Choroid plexus epithelial cell (primary cell): ENCODE results near the gene MUC6.

ENCODE experiments used
- DNase-seq: peaks from one replicate; pipeline ENCODE4 v3.0.0-alpha.2; 2010; ENCODE audit warnings: low read depth
- H3K4me3 ChIP-seq: 2 replicates; pipeline ENCODE4 v1.5.1; 2011; ENCODE audit warnings: low read depth, mild to moderate bottlenecking, control low read depth, low read length, moderate library complexity
- TF ChIP-seq, protein P1 (sequence below): conservative IDR thresholded peaks from 2 replicates; pipeline ENCODE4 v1.5.1; 2011; ENCODE audit warnings: low read depth, mild to moderate bottlenecking, control low read depth, inconsistent platforms, low read length, moderate library complexity

The MUC6 gene

GRCh38 chr11:1005928-1006327 is 30.6 kb downstream of the MUC6 start:
- TF ChIP-seq, protein P1, sequence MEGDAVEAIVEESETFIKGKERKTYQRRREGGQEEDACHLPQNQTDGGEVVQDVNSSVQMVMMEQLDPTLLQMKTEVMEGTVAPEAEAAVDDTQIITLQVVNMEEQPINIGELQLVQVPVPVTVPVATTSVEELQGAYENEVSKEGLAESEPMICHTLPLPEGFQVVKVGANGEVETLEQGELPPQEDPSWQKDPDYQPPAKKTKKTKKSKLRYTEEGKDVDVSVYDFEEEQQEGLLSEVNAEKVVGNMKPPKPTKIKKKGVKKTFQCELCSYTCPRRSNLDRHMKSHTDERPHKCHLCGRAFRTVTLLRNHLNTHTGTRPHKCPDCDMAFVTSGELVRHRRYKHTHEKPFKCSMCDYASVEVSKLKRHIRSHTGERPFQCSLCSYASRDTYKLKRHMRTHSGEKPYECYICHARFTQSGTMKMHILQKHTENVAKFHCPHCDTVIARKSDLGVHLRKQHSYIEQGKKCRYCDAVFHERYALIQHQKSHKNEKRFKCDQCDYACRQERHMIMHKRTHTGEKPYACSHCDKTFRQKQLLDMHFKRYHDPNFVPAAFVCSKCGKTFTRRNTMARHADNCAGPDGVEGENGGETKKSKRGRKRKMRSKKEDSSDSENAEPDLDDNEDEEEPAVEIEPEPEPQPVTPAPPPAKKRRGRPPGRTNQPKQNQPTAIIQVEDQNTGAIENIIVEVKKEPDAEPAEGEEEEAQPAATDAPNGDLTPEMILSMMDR = no peak
- H3K4me3 ChIP-seq = no peak overlapping the region
- no peak for DNase-seq

DNA sequence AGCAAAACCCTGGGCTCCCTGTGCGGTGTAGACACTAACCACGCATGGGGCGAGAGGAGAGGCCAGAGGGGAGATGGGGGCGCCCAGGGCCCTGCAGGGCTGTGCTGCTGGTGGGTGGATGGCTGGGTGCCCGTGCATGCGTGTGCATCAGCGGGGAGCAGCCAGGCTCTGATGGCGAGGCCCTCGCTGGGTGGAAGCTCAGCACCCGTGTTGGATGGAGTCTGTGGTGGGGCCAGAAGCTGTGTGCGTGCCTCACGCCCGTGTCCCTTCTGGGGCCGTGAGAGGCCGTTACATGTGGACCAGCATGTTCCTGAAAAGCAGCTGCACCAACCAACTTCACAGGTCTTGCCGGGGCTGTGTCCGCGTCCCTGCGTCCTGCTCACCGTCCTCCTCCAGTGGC is 33.4 kb downstream of the MUC6 start:
- no peak for DNase-seq
- TF ChIP-seq, protein P1 = no peak
- no peak overlapping the region for H3K4me3 ChIP-seq

DNA sequence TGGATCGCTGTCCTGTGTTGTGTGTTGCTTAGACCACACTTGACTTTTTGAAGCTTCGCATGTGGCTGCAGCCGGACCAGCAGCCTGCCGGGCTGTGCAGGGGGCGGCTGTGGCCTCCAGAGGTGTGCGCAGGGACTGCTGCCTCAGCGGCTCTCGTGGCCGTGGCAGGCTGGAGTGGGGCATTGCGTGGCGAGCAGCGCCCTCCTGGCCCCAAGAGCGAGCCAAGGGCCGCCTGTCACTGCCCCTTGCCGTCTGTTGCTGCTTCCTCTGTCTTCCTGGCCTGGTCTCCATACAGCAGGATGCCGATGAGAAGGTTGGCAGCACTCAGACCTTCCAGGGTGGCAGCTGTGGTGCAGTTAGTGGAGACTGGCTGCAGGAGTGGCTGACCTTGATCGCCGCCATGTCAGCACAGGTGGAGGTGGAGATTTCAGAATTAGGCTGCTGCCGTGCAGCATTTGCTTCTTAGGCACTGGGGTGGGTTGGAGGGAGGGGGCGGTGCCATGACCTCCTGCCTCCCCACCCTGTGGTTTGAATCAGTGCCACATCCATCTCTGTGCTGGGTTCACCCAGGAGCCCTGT is 34.0 kb downstream of the MUC6 start:
- no peak overlapping the region for H3K4me3 ChIP-seq
- no peak for DNase-seq
- TF ChIP-seq, protein P1 = no peak

- no peak overlapping the region for H3K4me3 ChIP-seq
- DNase-seq = no peak
- TF ChIP-seq, protein P1 = no peak
These were observed 34.7 kb downstream of the MUC6 start for GRCh38 chr11:1001617-1002405.

GRCh38 chr11:1000357-1001278 is 35.9 kb downstream of the MUC6 start:
- DNase-seq = no peak
- no peak overlapping the region for H3K4me3 ChIP-seq
- TF ChIP-seq, protein P1 = no peak

GRCh38 chr11:999009-999408 is 37.5 kb downstream of the MUC6 start:
- DNase-seq = no peak
- TF ChIP-seq, protein P1 = no peak
- no peak overlapping the region for H3K4me3 ChIP-seq
